GM06990 (cell line): ENCODE measurements around the gene C2CD2L.

ENCODE experiments used
- DNase-seq: peaks from one replicate; pipeline ENCODE4 v3.0.0-alpha.2; 2011; ENCODE audit not compliant: insufficient read length; ENCODE audit errors: extremely low read depth
- H3K27me3 ChIP-seq: replicated peaks from 2 replicates; pipeline ENCODE4 v1.6.0; 2011; ENCODE audit warnings: low read length; ENCODE audit not compliant: control insufficient read depth, insufficient read depth
- H3K36me3 ChIP-seq: 2 replicates; pipeline ENCODE4 v1.5.1; 2011; ENCODE audit warnings: low read length; ENCODE audit not compliant: control insufficient read depth, insufficient read depth
- H3K4me3 ChIP-seq: replicated peaks from 2 replicates; pipeline ENCODE4 v1.5.1; 2011; ENCODE audit warnings: low read depth, mild to moderate bottlenecking, control low read depth, low read length
- TF ChIP-seq, protein P1 (sequence below): IDR thresholded peaks from 2 replicates; pipeline ENCODE4 v1.5.1; 2011; ENCODE audit warnings: low read length, control low read depth, mild to moderate bottlenecking, inconsistent platforms; ENCODE audit not compliant: insufficient read depth, poor library complexity, severe bottlenecking

Gene C2CD2L

DNA sequence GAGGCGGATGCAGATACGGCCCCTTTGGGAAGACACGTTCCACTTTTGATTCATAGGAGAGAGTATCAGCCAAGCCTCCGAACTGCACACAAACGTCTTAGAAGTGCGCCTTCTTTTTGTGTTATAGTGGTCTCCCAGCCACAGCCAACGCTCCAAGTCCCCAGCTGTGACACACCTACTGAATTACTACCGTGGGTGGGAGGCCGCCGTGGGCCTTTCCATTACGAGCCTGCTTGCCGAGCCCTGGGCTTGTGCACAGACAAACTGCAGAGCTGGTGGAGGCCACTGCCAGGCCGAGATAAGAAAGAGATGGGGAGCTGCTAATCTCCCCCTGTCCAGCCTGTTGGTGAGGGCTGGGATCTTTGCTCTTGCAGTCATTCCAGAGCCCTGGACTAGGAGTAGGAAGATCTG, 21.7 kb upstream of the C2CD2L start:
- H3K27me3 ChIP-seq = no peaks in the 10 kb centered on the region
- H3K36me3 ChIP-seq = peaks cover 18% of the 10 kb centered on the region
- DNase-seq = no peak

DNA sequence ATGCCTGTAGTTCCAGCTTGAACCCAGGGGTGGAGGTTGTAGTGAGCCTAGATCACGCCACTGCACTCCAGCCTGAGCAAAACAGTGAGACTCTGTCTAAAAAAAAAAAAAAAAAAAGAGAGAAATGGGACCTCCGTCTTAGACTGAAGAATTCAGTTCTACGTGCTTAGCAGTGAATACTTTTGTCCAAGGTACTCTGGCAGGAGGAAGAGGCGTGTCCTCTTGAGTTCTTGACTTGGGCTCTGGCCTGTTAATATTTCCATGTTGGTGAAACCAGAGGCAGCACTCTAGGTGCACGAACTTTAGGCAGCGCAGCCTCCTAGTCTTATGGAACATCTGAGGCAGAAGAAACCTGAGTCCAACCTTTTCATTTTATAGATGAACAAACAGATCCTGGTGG, 20.0 kb upstream of the C2CD2L start:
- no peak for DNase-seq
- Histone ChIP-seq H3K4me3 (no peak overlapping the region), H3K36me3 (peaks cover 9% of the 10 kb centered on the region), H3K27me3 (no peaks in the 10 kb centered on the region)
- TF ChIP-seq, protein P1, sequence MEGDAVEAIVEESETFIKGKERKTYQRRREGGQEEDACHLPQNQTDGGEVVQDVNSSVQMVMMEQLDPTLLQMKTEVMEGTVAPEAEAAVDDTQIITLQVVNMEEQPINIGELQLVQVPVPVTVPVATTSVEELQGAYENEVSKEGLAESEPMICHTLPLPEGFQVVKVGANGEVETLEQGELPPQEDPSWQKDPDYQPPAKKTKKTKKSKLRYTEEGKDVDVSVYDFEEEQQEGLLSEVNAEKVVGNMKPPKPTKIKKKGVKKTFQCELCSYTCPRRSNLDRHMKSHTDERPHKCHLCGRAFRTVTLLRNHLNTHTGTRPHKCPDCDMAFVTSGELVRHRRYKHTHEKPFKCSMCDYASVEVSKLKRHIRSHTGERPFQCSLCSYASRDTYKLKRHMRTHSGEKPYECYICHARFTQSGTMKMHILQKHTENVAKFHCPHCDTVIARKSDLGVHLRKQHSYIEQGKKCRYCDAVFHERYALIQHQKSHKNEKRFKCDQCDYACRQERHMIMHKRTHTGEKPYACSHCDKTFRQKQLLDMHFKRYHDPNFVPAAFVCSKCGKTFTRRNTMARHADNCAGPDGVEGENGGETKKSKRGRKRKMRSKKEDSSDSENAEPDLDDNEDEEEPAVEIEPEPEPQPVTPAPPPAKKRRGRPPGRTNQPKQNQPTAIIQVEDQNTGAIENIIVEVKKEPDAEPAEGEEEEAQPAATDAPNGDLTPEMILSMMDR = no peak

More for the DNA sequence above, 21.7 kb upstream of the C2CD2L start:
- peak overlapping the region; percentile 91 for H3K4me3 ChIP-seq
- TF ChIP-seq, protein P1 = no peak

DNA sequence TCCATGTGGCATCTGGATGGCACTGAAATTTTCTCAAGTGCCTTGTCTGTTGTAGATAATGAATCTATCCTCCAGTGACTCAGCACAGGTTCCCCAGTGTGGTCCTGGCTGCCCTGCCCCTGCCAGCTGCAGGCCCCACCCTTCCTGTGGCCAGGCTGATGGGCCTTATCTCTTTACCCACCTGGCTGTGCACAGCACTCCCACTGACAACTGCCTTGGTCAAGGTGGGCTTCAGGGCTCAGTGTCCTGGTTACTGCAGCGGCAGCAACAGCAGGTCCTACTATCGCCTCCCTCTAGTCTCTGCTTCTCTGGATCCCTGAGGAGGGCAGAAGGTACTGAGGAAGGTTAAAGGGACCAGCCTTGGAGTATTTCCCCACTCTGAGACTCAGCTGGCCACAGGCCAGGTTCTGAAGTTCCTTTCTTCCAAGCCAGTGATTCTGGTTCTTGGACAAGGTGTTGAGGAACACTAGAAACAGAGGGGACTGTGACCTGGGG, 19.4 kb upstream of the C2CD2L start:
- Histone ChIP-seq H3K36me3 (peaks cover 12% of the 10 kb centered on the region), H3K27me3 (no peaks in the 10 kb centered on the region), H3K4me3 (no peak overlapping the region)
- TF ChIP-seq, protein P1 = no peak
- DNase-seq = no peak

DNA sequence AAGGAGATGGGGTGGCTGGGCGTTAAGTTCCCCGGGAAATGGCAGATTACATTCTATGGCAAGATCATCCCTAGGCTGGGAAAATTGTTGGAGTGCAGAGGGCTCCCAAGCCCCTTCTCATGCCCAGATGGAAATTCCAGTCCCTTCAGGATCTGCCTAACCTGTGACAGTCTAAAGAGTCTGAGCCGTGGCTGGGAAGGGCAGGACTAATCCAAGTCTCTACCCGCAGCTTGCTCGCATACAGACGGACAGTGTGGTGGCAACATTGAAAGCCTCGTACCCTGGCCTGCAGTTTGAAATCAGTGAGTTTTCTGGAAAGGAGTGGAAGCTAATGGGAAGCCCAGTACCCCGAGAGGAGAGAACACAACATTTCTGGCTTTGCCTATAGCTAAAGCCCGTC, 18.7 kb upstream of the C2CD2L start:
- Histone ChIP-seq H3K36me3 (peaks cover 16% of the 10 kb centered on the region), H3K27me3 (no peaks in the 10 kb centered on the region), H3K4me3 (no peak overlapping the region)
- DNase-seq = no peak
- TF ChIP-seq, protein P1 = no peak

DNA sequence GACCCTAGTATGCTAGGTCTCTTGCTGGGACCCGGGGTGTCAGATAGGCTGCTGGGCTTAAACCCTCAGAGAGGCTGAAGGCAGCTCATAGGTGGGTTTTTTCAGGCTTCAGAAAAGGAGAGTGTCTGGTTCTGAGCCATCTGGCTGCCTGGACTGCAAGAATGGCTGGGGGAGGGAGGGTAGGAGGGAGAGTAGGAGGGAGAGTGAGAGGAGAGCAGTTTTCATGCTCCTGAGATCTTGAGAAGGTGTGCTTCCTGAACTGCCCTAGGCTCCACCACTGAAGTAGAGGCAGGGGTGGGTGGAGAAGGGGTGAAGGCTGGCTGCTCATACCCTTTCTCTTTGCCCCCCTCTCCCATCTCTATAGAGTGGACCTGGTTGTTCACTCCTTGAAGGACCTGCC, 17.8 kb upstream of the C2CD2L start:
- Histone ChIP-seq H3K27me3 (no peaks in the 10 kb centered on the region), H3K4me3 (no peak overlapping the region), H3K36me3 (peaks cover 17% of the 10 kb centered on the region)
- TF ChIP-seq, protein P1 = no peak
- DNase-seq = no peak

DNA sequence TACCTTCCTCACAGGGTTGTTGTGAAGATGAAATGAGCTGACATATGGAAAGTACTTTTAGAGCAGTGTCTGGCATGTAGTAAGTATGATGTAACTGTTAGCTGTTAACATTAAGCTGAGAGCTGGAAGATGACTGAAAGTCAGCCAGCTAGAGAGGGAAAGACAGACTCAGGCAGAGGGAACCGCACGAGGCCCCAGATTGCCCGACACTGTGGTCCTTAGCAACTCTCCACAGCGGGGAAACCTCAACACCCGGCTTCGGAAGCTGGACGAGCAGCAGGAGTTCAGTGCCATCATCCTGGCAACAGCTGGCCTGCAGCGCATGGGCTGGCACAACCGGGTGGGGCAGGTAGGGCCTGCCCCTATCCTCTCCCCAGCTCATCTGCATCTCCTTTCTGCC, 16.0 kb upstream of the C2CD2L start:
- H3K4me3 ChIP-seq = no peak overlapping the region
- H3K36me3 ChIP-seq = peaks cover 17% of the 10 kb centered on the region
- no peak for DNase-seq
- no peaks in the 10 kb centered on the region for H3K27me3 ChIP-seq
- TF ChIP-seq, protein P1 = no peak
